SK-N-SH (cell line): ENCODE results near the gene CDC42SE2.

Experiments used
- CHD2 ChIP-seq: fragments of 150-350 bp; IDR thresholded peaks from 2 replicates; pipeline ENCODE4 v1.6.1; 2018; ENCODE audit warnings: low read length; ENCODE audit not compliant: partially characterized antibody
- CTCF ChIP-seq: fragments of 200-600 bp; sonication (generic); IDR thresholded peaks from 2 replicates; pipeline ENCODE4 v1.6.1; 2017; ENCODE audit warnings: antibody characterized with exemption, mild to moderate bottlenecking, moderate library complexity
- EZH2phosphoT487 ChIP-seq: fragments of 200-600 bp; sonication (generic); IDR thresholded peaks from 2 replicates; pipeline ENCODE4 v1.6.1; 2017; ENCODE audit warnings: low read depth, mixed run types, mild to moderate bottlenecking, antibody characterized with exemption, moderate library complexity, borderline replicate concordance
- FOXJ3 ChIP-seq: sonication (generic); formaldehyde crosslinking; IDR thresholded peaks from 2 replicates; pipeline ENCODE4 v1.5.1; 2020; ENCODE audit warnings: mild to moderate bottlenecking, missing genetic modification reagents
- FOXM1 ChIP-seq: IDR thresholded peaks from 2 replicates; pipeline ENCODE4 v1.4.0; 2012; ENCODE audit warnings: low read depth, mild to moderate bottlenecking
- MAX ChIP-seq: IDR thresholded peaks from 2 replicates; pipeline ENCODE4 v1.4.0; 2012; ENCODE audit warnings: low read depth
- MXI1 ChIP-seq: IDR thresholded peaks from 2 replicates; pipeline ENCODE4 v1.6.1; 2012; ENCODE audit warnings: mild to moderate bottlenecking, low read depth, low read length, improper control_type of control experiment
- NFIC ChIP-seq: IDR thresholded peaks from 2 replicates; pipeline ENCODE4 v1.4.0; 2012; ENCODE audit warnings: borderline replicate concordance
- PBX3 ChIP-seq: IDR thresholded peaks from 2 replicates; pipeline ENCODE4; 2012
- POLR2AphosphoS5 ChIP-seq: IDR thresholded peaks from 2 replicates; pipeline ENCODE4 v1.6.1; 2012; ENCODE audit warnings: low read depth, low read length
- RFX5 ChIP-seq: IDR thresholded peaks from 2 replicates; pipeline ENCODE4 v1.6.1; 2012; ENCODE audit warnings: mild to moderate bottlenecking, improper control_type of control experiment, low read length
- ZBTB33 ChIP-seq: IDR thresholded peaks from 2 replicates; pipeline ENCODE4 v1.4.0; 2012; ENCODE audit warnings: low read depth, borderline replicate concordance

GRCh38 chr5:131272307-131272706 is 8.5 kb downstream of the CDC42SE2 start:
- TF ChIP-seq ZBTB33, result no peak
- TF ChIP-seq CTCF, result no peak
- no peak for TF ChIP-seq FOXM1
- no peak for TF ChIP-seq PBX3
- no peak for TF ChIP-seq EZH2phosphoT487
- TF ChIP-seq NFIC, result no peak
- no peak for TF ChIP-seq MAX
- TF ChIP-seq MXI1, result no peak
- TF ChIP-seq POLR2AphosphoS5, result no peak
- TF ChIP-seq RFX5, result no peak
- TF ChIP-seq CHD2, result no peak
- TF ChIP-seq FOXJ3 (CRISPR knock-in tag), result no peak
